ENCODE results near the gene SF3B3. TPM values are rescaled to one million over a fixed set of nuclear protein-coding genes. Genes with fewer than 3 reads are reported as not detected.

Gene SF3B3
- total and polyA plus RNA-seq, 10 of the 15 experiments (the other 5 are each of a cell fraction or from before 2014, with no cell fraction given), result 134 to 453 (median 215) TPM

DNA sequence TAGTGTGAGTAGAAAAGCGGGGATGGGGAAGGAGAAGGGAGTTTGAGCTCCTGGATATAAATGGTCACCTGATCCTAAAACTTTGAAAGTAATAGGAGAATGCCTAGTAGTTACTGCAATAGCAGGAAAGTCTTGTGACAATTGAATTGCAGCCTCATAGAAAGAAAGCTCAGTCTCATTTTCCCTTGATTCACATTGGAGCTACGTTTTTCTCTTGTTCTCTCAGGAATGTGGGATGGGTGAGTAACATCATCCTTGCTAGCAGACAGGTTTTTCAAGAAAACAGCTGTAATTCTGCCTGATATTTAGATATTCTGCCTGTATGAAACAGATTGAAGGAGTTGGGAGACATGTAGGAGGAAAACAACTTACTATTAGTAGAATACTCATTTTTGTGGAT, 25.3 kb downstream of the SF3B3 start:
- Histone ChIP-seq H3K9me3 (replicated peaks; ENCODE audit: control insufficient read depth, insufficient read depth, low read length) (no peaks in the 10 kb centered on the region), H4K20me1 (ENCODE audit: control insufficient read depth, insufficient read depth) (peaks cover 10% of the 10 kb centered on the region), H3K9ac (ENCODE audit: control insufficient read depth, insufficient read depth, low read length) (no peak overlapping the region), H3K4me2 (ENCODE audit: control insufficient read depth, insufficient read depth) (no peak overlapping the region), H3K27ac (ENCODE audit: control insufficient read depth, insufficient read depth) (no peak overlapping the region), H3K36me3 (ENCODE audit: control insufficient read depth in 2 of 2, insufficient read depth in 2 of 2, low read length in 1 of 2) (peaks cover 32 to 61% of the 10 kb centered on the region in 2 experiments), H3K4me1 (ENCODE audit: control insufficient read depth, insufficient read depth, low read length) (no peaks in the 10 kb centered on the region), H2AFZ (ENCODE audit: control insufficient read depth, low read depth, low read length) (no peak overlapping the region), H3K27me3 (replicated peaks in 1 of 2; ENCODE audit: control insufficient read depth in 2 of 2, insufficient read depth in 2 of 2, low read length in 1 of 2) (no peaks in the 10 kb centered on the region), H3K4me3 (no peak overlapping the region), H3K79me2 (ENCODE audit: control insufficient read depth, insufficient read depth, low read length) (peaks cover 11% of the 10 kb centered on the region)
- FAIRE-seq, result no peak
- TF ChIP-seq, protein P1, sequence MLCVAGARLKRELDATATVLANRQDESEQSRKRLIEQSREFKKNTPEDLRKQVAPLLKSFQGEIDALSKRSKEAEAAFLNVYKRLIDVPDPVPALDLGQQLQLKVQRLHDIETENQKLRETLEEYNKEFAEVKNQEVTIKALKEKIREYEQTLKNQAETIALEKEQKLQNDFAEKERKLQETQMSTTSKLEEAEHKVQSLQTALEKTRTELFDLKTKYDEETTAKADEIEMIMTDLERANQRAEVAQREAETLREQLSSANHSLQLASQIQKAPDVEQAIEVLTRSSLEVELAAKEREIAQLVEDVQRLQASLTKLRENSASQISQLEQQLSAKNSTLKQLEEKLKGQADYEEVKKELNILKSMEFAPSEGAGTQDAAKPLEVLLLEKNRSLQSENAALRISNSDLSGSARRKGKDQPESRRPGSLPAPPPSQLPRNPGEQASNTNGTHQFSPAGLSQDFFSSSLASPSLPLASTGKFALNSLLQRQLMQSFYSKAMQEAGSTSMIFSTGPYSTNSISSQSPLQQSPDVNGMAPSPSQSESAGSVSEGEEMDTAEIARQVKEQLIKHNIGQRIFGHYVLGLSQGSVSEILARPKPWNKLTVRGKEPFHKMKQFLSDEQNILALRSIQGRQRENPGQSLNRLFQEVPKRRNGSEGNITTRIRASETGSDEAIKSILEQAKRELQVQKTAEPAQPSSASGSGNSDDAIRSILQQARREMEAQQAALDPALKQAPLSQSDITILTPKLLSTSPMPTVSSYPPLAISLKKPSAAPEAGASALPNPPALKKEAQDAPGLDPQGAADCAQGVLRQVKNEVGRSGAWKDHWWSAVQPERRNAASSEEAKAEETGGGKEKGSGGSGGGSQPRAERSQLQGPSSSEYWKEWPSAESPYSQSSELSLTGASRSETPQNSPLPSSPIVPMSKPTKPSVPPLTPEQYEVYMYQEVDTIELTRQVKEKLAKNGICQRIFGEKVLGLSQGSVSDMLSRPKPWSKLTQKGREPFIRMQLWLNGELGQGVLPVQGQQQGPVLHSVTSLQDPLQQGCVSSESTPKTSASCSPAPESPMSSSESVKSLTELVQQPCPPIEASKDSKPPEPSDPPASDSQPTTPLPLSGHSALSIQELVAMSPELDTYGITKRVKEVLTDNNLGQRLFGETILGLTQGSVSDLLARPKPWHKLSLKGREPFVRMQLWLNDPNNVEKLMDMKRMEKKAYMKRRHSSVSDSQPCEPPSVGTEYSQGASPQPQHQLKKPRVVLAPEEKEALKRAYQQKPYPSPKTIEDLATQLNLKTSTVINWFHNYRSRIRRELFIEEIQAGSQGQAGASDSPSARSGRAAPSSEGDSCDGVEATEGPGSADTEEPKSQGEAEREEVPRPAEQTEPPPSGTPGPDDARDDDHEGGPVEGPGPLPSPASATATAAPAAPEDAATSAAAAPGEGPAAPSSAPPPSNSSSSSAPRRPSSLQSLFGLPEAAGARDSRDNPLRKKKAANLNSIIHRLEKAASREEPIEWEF (IDR thresholded peaks at IDR 0.05; ENCODE audit: insufficient replicate concordance, low read depth, low read length), result no peak
- TF ChIP-seq, protein P2, sequence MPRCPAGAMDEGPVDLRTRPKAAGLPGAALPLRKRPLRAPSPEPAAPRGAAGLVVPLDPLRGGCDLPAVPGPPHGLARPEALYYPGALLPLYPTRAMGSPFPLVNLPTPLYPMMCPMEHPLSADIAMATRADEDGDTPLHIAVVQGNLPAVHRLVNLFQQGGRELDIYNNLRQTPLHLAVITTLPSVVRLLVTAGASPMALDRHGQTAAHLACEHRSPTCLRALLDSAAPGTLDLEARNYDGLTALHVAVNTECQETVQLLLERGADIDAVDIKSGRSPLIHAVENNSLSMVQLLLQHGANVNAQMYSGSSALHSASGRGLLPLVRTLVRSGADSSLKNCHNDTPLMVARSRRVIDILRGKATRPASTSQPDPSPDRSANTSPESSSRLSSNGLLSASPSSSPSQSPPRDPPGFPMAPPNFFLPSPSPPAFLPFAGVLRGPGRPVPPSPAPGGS (IDR thresholded peaks at IDR 0.05; ENCODE audit: borderline replicate concordance, insufficient read depth, low read depth, low read length, poor library complexity, severe bottlenecking), result no peak
- TF ChIP-seq, protein P3, sequence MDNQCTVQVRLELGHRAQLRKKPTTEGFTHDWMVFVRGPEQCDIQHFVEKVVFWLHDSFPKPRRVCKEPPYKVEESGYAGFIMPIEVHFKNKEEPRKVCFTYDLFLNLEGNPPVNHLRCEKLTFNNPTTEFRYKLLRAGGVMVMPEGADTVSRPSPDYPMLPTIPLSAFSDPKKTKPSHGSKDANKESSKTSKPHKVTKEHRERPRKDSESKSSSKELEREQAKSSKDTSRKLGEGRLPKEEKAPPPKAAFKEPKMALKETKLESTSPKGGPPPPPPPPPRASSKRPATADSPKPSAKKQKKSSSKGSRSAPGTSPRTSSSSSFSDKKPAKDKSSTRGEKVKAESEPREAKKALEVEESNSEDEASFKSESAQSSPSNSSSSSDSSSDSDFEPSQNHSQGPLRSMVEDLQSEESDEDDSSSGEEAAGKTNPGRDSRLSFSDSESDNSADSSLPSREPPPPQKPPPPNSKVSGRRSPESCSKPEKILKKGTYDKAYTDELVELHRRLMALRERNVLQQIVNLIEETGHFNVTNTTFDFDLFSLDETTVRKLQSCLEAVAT (IDR thresholded peaks at IDR 0.05), result no peak
- TF ChIP-seq, protein P4, sequence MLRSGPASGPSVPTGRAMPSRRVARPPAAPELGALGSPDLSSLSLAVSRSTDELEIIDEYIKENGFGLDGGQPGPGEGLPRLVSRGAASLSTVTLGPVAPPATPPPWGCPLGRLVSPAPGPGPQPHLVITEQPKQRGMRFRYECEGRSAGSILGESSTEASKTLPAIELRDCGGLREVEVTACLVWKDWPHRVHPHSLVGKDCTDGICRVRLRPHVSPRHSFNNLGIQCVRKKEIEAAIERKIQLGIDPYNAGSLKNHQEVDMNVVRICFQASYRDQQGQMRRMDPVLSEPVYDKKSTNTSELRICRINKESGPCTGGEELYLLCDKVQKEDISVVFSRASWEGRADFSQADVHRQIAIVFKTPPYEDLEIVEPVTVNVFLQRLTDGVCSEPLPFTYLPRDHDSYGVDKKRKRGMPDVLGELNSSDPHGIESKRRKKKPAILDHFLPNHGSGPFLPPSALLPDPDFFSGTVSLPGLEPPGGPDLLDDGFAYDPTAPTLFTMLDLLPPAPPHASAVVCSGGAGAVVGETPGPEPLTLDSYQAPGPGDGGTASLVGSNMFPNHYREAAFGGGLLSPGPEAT (IDR thresholded peaks at IDR 0.05; ENCODE audit: low read depth), result no peak
- TF ChIP-seq RFX5 (IDR thresholded peaks at IDR 0.05; ENCODE audit: low read depth, low read length) (no peak), ZZZ3 (IDR thresholded peaks at IDR 0.05; ENCODE audit: control insufficient read depth, insufficient read length, low read depth) (no peak), TAF1 (IDR thresholded peaks at IDR 0.05; ENCODE audit: borderline replicate concordance, low read depth, low read length) (no peak)
- TF ChIP-seq, protein P5, sequence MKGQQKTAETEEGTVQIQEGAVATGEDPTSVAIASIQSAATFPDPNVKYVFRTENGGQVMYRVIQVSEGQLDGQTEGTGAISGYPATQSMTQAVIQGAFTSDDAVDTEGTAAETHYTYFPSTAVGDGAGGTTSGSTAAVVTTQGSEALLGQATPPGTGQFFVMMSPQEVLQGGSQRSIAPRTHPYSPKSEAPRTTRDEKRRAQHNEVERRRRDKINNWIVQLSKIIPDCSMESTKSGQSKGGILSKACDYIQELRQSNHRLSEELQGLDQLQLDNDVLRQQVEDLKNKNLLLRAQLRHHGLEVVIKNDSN (IDR thresholded peaks at IDR 0.05; ENCODE audit: borderline replicate concordance, extremely low read length, insufficient read depth, low read depth, low read length), result no peak
- RAD21 ChIA-PET (ENCODE audit: unreplicated experiment), result no interaction called here
- CTCF ChIA-PET, result interaction anchor here (1.4 to 1.5 kb wide), 2 partner anchors 15 to 40 kb away, joined by 4 to 5 read pairs; no protein-coding TSS in a partner anchor
- no peak for DNase-seq (ENCODE audit: low read depth, low spot score)
- BruUV-seq (replicated peaks), result TSS peak; percentile 43
- intact Hi-C loops (cut with micrococcal nuclease; ENCODE audit: unreplicated experiment) (no loop called here), in situ Hi-C loops (cut with MboI) (loop anchor here (5.0 kb wide), 1 partner anchor 282 kb away; no protein-coding TSS in a partner anchor)
- no peak for ATAC-seq
- POLR2A ChIA-PET, result interaction anchor here (1.3 kb wide), 1 partner anchor 11 kb away, joined by 3 read pairs; no protein-coding TSS in a partner anchor
- 63% methylated on average over 2 of the region's 2 CpGs for WGBS (ENCODE audit: insufficient coverage, insufficient replicate concordance, low lambda C conversion rate, missing lambda C conversion rate)
- SMC1A ChIA-PET (ENCODE audit: uncharacterized antibody, unreplicated experiment), result interaction anchor here (0.7 to 1.1 kb wide), 4 partner anchors 8 to 25 kb away, joined by 3 to 5 read pairs (median 3); no protein-coding TSS in a partner anchor

Measured in GM12878 (cell line).